Posterior cingulate gyrus (tissue), 11 donors: ENCODE measurements around the gene NLRC3.

Experiments
- DNase-seq, 10 donors: peaks; one replicate each; pipeline versions ENCODE4 v3.0.0 to v3.0.0-alpha.2; 2020 to 2021; ENCODE audit warnings: mixed read lengths in 3 of 10
- intact Hi-C: fragments of 100-400 bp; cut with DNase I; formaldehyde crosslinking; loops from one replicate; pipeline ENCODE4 v1.15.1; 2023

The NLRC3 gene

GRCh38 chr16:3490911-3491629 is 86.1 kb downstream of the NLRC3 start:
- peak in 2 of 10 donors; percentile 51 to 69 for DNase-seq
- intact Hi-C loops, result no loop called here
